IMR-90 (cell line): ENCODE measurements around the gene MTFR1L. TPM values are rescaled to one million over a fixed set of nuclear protein-coding genes. Genes with fewer than 3 reads are reported as not detected.
A peak's percentile ranks its signal among the peaks of the same experiment; 100 is the strongest.

ENCODE experiments used
- ATAC-seq: fragments of 200-7000 bp; cut with Tn5 transposase; 2 replicates; pipeline ENCODE4 v1.9.1; 2020; ENCODE audit warnings: low read depth, mild to moderate bottlenecking, moderate library complexity
- BruUV-seq: library from RNA; stranded (reverse); fragments of 400-500 nt; replicated peaks from 2 replicates; lab custom pipeline; 2021; lab: Mats Ljungman, UMichigan
- CTCF ChIA-PET: fragments of 300-600 bp; formaldehyde crosslinking; extraction: SDS; loops from one replicate; lab custom pipeline; 2021; ENCODE audit warnings: antibody characterized with exemption; lab: Yijun Ruan, JAX
- POLR2A ChIA-PET: fragments of 300-600 bp; sonication (Branson Sonifier 250); formaldehyde crosslinking; loops from one replicate; lab custom pipeline; 2022; ENCODE audit warnings: antibody characterized with exemption; ENCODE audit not compliant: unreplicated experiment; lab: Charles Lee
- DNase-seq: peaks from one replicate; pipeline ENCODE4 v3.0.0; 2013
- H2AFZ ChIP-seq: replicated peaks from 2 replicates; pipeline ENCODE3; 2013; ENCODE audit warnings: low read length, mild to moderate bottlenecking; ENCODE audit not compliant: poor library complexity
- H2AK5ac ChIP-seq: 2 replicates; pipeline ENCODE4 v1.6.1; 2013; ENCODE audit warnings: low read depth, low read length, inconsistent platforms
- H2AK9ac ChIP-seq: replicated peaks from 2 replicates; pipeline ENCODE3; 2013; ENCODE audit warnings: mild to moderate bottlenecking, low read depth, low read length, moderate library complexity; ENCODE audit not compliant: poor library complexity
- H2BK120ac ChIP-seq: 2 replicates; pipeline ENCODE4 v1.6.1; 2013; ENCODE audit warnings: low read depth, low read length, inconsistent platforms
- H2BK15ac ChIP-seq: 3 replicates; pipeline ENCODE4 v1.6.1; 2013; ENCODE audit warnings: low read depth, low read length, inconsistent platforms
- H2BK20ac ChIP-seq: 2 replicates; pipeline ENCODE4 v1.6.1; 2013; ENCODE audit warnings: low read depth, mild to moderate bottlenecking, inconsistent platforms, low read length, moderate library complexity
- H2BK5ac ChIP-seq: 2 replicates; pipeline ENCODE4 v1.6.1; 2013; ENCODE audit warnings: mild to moderate bottlenecking, low read depth, low read length, inconsistent platforms; ENCODE audit not compliant: poor library complexity, severe bottlenecking
- H3K14ac ChIP-seq: replicated peaks from 2 replicates; pipeline ENCODE4 v1.6.1; 2013; ENCODE audit warnings: low read depth, low read length, inconsistent platforms
- H3K18ac ChIP-seq: 2 replicates; pipeline ENCODE4 v1.6.1; 2013; ENCODE audit warnings: low read depth, low read length, control low read depth
- H3K23ac ChIP-seq: 2 replicates; pipeline ENCODE4 v1.6.1; 2013; ENCODE audit warnings: low read depth, low read length, inconsistent platforms
- H3K27ac ChIP-seq: 2 replicates; pipeline ENCODE4 v1.5.1; 2013; ENCODE audit warnings: mild to moderate bottlenecking, control low read depth, low read length; ENCODE audit not compliant: insufficient read depth
- H3K27me3 ChIP-seq: 2 replicates; pipeline ENCODE4 v1.6.1; 2013; ENCODE audit warnings: low read length; ENCODE audit not compliant: control insufficient read depth, insufficient read depth
- H3K36me3 ChIP-seq: 2 replicates; pipeline ENCODE4 v1.6.1; 2013; ENCODE audit warnings: low read length, mixed read lengths; ENCODE audit not compliant: control insufficient read depth, insufficient read depth
- H3K4ac ChIP-seq: 2 replicates; pipeline ENCODE4 v1.6.1; 2013; ENCODE audit warnings: low read depth, low read length, inconsistent platforms
- H3K4me1 ChIP-seq: 2 replicates; pipeline ENCODE4 v1.6.1; 2013; ENCODE audit warnings: low read length, mixed read lengths; ENCODE audit not compliant: control insufficient read depth, insufficient read depth
- H3K4me2 ChIP-seq: 2 replicates; pipeline ENCODE4 v1.6.1; 2013; ENCODE audit warnings: low read depth, mild to moderate bottlenecking, control low read depth, low read length, moderate library complexity
- H3K4me3 ChIP-seq: 2 replicates; pipeline ENCODE4 v1.5.1; 2013; ENCODE audit warnings: low read depth, mild to moderate bottlenecking, control low read depth, low read length, moderate library complexity; ENCODE audit not compliant: insufficient read depth
- H3K56ac ChIP-seq: 2 replicates; pipeline ENCODE4 v1.6.1; 2013; ENCODE audit warnings: low read length, inconsistent platforms; ENCODE audit not compliant: insufficient read depth; ENCODE audit errors: extremely low read depth
- H3K79me1 ChIP-seq, 2 experiments: 2 replicates each; pipeline ENCODE4 v1.6.1; 2013; ENCODE audit warnings: low read length in 2 of 2, inconsistent platforms in 1 of 2, low read depth in 1 of 2
- H3K9ac ChIP-seq: 2 replicates; pipeline ENCODE4 v1.6.1; 2013; ENCODE audit warnings: low read depth, low read length, control low read depth
- H3K9me1 ChIP-seq: 2 replicates; pipeline ENCODE4 v1.6.1; 2013; ENCODE audit warnings: low read length, inconsistent platforms; ENCODE audit not compliant: insufficient read depth
- H3K9me3 ChIP-seq: 2 replicates; pipeline ENCODE4 v1.6.1; 2013; ENCODE audit warnings: low read length; ENCODE audit not compliant: control insufficient read depth, insufficient read depth
- H4K20me1 ChIP-seq: 2 replicates; pipeline ENCODE4 v1.6.1; 2013; ENCODE audit warnings: low read length, inconsistent platforms; ENCODE audit not compliant: insufficient read depth
- H4K5ac ChIP-seq: 2 replicates; pipeline ENCODE4 v1.6.1; 2013; ENCODE audit warnings: mild to moderate bottlenecking, low read depth, low read length, control low read depth
- H4K8ac ChIP-seq, 2 experiments: 2 replicates each; pipeline ENCODE4 v1.6.1; 2013; ENCODE audit warnings: low read depth in 2 of 2, low read length in 2 of 2, control low read depth in 1 of 2, inconsistent platforms in 1 of 2
- H4K91ac ChIP-seq: 2 replicates; pipeline ENCODE4 v1.6.1; 2013; ENCODE audit warnings: low read depth, low read length, inconsistent platforms; ENCODE audit not compliant: insufficient read depth
- BHLHE40 ChIP-seq: fragments of 150-350 bp; IDR thresholded peaks from 2 replicates; pipeline ENCODE4 v1.6.1; 2016; ENCODE audit warnings: mild to moderate bottlenecking, low read depth, low read length
- CEBPB ChIP-seq: IDR thresholded peaks from 2 replicates; pipeline ENCODE4 v1.6.1; 2012; ENCODE audit warnings: low read depth, low read length, improper control_type of control experiment
- CHD1 ChIP-seq: IDR thresholded peaks from 2 replicates; pipeline ENCODE4 v1.6.1; 2012; ENCODE audit warnings: low read depth, low read length, improper control_type of control experiment
- CTCF ChIP-seq: conservative IDR thresholded peaks from 2 replicates; pipeline ENCODE4 v1.5.1; 2012; ENCODE audit warnings: mild to moderate bottlenecking, low read depth, low read length, improper control_type of control experiment
- ELK1 ChIP-seq: fragments of 150-350 bp; IDR thresholded peaks from 2 replicates; pipeline ENCODE4 v1.6.1; 2016; ENCODE audit warnings: low read depth, mild to moderate bottlenecking, low read length, moderate library complexity, borderline replicate concordance
- FOS ChIP-seq: fragments of 150-350 bp; IDR thresholded peaks from 2 replicates; pipeline ENCODE4 v1.6.1; 2016; ENCODE audit warnings: low read depth, low read length
- MAFK ChIP-seq: IDR thresholded peaks from 2 replicates; pipeline ENCODE4 v1.6.1; 2012; ENCODE audit warnings: low read depth, low read length, improper control_type of control experiment
- MAZ ChIP-seq: IDR thresholded peaks from 2 replicates; pipeline ENCODE4 v1.6.1; 2012; ENCODE audit warnings: low read depth, mild to moderate bottlenecking, low read length, improper control_type of control experiment, moderate library complexity, borderline replicate concordance
- NFE2L2 ChIP-seq: fragments of 150-350 bp; IDR thresholded peaks from 2 replicates; pipeline ENCODE4 v1.6.1; 2016; ENCODE audit warnings: low read depth, mild to moderate bottlenecking, low read length
- POLR2A ChIP-seq: IDR thresholded peaks from 2 replicates; pipeline ENCODE4 v1.6.1; 2012; ENCODE audit warnings: mild to moderate bottlenecking, low read depth, low read length
- RAD21 ChIP-seq: IDR thresholded peaks from 2 replicates; pipeline ENCODE4 v1.6.1; 2012; ENCODE audit warnings: low read length, improper control_type of control experiment
- RCOR1 ChIP-seq: IDR thresholded peaks from 2 replicates; pipeline ENCODE4 v1.6.1; 2012; ENCODE audit warnings: mild to moderate bottlenecking, low read length, improper control_type of control experiment; ENCODE audit not compliant: insufficient replicate concordance
- RFX5 ChIP-seq: IDR thresholded peaks from 2 replicates; pipeline ENCODE4 v1.8.0; 2012; ENCODE audit warnings: low read depth, mild to moderate bottlenecking, low read length, moderate library complexity
- SMC3 ChIP-seq: fragments of 150-350 bp; IDR thresholded peaks from 2 replicates; pipeline ENCODE4 v1.6.1; 2016; ENCODE audit warnings: low read depth, mild to moderate bottlenecking, antibody characterized with exemption, low read length, moderate library complexity
- USF2 ChIP-seq: fragments of 150-350 bp; IDR thresholded peaks from 2 replicates; pipeline ENCODE4 v1.6.1; 2017; ENCODE audit warnings: mild to moderate bottlenecking, antibody characterized with exemption, low read length, low read depth
- WGBS, 2 experiments: methylation state at CpG; one replicate each; pipeline versions ENCODE4 v1.1.5 to v1.1.7; 2013; ENCODE audit warnings: missing lambda C conversion rate in 2 of 2; ENCODE audit not compliant: insufficient read length in 1 of 2; ENCODE audit errors: extremely low coverage in 2 of 2; 5-methylcytosine and 5-hydroxymethylcytosine counted together
- dilution Hi-C: fragments of 300-500 bp; cut with HindIII; formaldehyde crosslinking; loops from one replicate; pipeline ENCODE4 v1.14.3; 2018; ENCODE audit warnings: low sequenced_read_pairs; ENCODE audit not compliant: unreplicated experiment
- in situ Hi-C: fragments of 300-500 bp; cut with MboI; formaldehyde crosslinking; loops from 3 replicates; pipeline ENCODE4 v1.14.3; 2019; ENCODE audit warnings: low sequenced_read_pairs, inconsistent platforms, mixed read lengths
- intact Hi-C: fragments of 100-400 bp; cut with micrococcal nuclease; formaldehyde crosslinking; loops from 2 replicates; pipeline ENCODE4 v1.10.0; 2022
- polyA plus RNA-seq, 3 experiments: library from polyadenylated mRNA; depleted of rRNA; stranded (reverse); fragments of >200 nt; gene quantifications; 2 replicates each; pipeline ENCODE4 v1.2.3, GENCODE V29; 2012; ENCODE audit warnings: low replicate concordance in 1 of 3
- total RNA-seq: library from RNA; depleted of rRNA; stranded (reverse); fragments of >200 nt; gene quantifications from 2 replicates; pipeline ENCODE4 v1.2.3, GENCODE V29; 2012

The MTFR1L gene
- total and polyA plus RNA-seq, 2 of the 4 experiments (the other 2 are of a cell fraction), result 69.1 to 69.7 TPM

GRCh38 chr1:25832336-25833037 is 12.7 kb downstream of the MTFR1L start:
- Histone ChIP-seq H3K4ac (no peak overlapping the region), H3K4me2 (no peak overlapping the region), H2BK120ac (no peak overlapping the region), H3K4me3 (no peak overlapping the region), H3K27ac (no peak overlapping the region), H4K5ac (no peak overlapping the region), H3K56ac (no peak overlapping the region), H2AFZ (no peak overlapping the region), H3K36me3 (peaks cover 50% of the 10 kb centered on the region), H4K8ac (no peak overlapping the region), H2AK9ac (no peak overlapping the region), H3K23ac (no peak overlapping the region), H3K9me1 (no peaks in the 10 kb centered on the region; the same call in 1 of the 2 replicates), H2AK5ac (no peak overlapping the region), H2BK15ac (no peak overlapping the region), H4K91ac (no peak overlapping the region), H2BK5ac (no peak overlapping the region), H3K79me1 (peaks cover 3 to 10% of the 10 kb centered on the region in 2 experiments; a peak in 2 of 4 replicates), H3K9me3 (no peaks in the 10 kb centered on the region), H4K20me1 (no peaks in the 10 kb centered on the region), H3K9ac (no peak overlapping the region), H2BK20ac (no peak overlapping the region), H3K18ac (no peak overlapping the region), H3K27me3 (no peaks in the 10 kb centered on the region), H3K14ac (no peak overlapping the region), H3K4me1 (no peaks in the 10 kb centered on the region)
- TF ChIP-seq RAD21 (no peak), ELK1 (no peak), NFE2L2 (no peak), POLR2A (no peak), CHD1 (no peak), BHLHE40 (no peak), FOS (no peak), CTCF (no peak), MAZ (no peak), RFX5 (no peak), MAFK (no peak), SMC3 (no peak), RCOR1 (no peak), CEBPB (no peak), USF2 (no peak)
- dilution Hi-C loops, result no loop called here
- CTCF ChIA-PET, result no interaction called here
- POLR2A ChIA-PET, result no interaction called here
- intact Hi-C loops, result no loop called here
- no CpG with 5 or more reads among the region's 6 CpGs for WGBS, 2 experiments
- TSS peak; percentile 97 for BruUV-seq
- no peak for DNase-seq
- in situ Hi-C loops, result no loop called here
- no peak for ATAC-seq
